HG02981 (cell line): ENCODE results near the gene LGALSL.
A peak's percentile ranks its signal among the peaks of the same experiment; 100 is the strongest.

ENCODE experiments used
- ATAC-seq: cut with Tn5 transposase; IDR thresholded peaks from one replicate; pipeline ENCODE4 v1.9.1; 2021; ENCODE audit warnings: mild to moderate bottlenecking, moderate library complexity; ENCODE audit not compliant: unreplicated experiment

The LGALSL gene

GRCh38 chr2:64453770-64454385 is at the start of gene LGALSL:
Gene LGALSL, plus strand, starts transcription at chr2:64454162. Its CDS starts 384 bp downstream, at chr2:64454546.
- ATAC-seq: peak; percentile 55

DNA sequence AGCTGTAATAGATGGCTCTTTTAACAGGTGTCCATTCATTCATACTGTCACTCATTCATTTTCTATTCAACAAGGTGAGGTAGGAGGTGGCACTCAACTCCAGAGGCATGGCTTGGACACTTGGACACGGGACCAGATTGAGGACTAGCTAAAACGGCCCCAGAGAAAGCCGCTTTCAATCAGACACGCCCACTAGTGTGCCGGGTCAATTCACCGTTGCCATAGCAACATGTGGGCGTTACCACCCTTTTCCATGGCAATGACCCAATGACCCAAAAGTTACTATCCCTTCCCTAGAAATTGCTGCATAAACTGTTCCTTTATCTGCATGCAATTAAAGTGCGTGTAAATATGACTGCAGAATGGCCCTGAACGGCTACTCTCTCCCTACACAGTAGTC is 49.2 kb upstream of the LGALSL start:
- no peak for ATAC-seq

DNA sequence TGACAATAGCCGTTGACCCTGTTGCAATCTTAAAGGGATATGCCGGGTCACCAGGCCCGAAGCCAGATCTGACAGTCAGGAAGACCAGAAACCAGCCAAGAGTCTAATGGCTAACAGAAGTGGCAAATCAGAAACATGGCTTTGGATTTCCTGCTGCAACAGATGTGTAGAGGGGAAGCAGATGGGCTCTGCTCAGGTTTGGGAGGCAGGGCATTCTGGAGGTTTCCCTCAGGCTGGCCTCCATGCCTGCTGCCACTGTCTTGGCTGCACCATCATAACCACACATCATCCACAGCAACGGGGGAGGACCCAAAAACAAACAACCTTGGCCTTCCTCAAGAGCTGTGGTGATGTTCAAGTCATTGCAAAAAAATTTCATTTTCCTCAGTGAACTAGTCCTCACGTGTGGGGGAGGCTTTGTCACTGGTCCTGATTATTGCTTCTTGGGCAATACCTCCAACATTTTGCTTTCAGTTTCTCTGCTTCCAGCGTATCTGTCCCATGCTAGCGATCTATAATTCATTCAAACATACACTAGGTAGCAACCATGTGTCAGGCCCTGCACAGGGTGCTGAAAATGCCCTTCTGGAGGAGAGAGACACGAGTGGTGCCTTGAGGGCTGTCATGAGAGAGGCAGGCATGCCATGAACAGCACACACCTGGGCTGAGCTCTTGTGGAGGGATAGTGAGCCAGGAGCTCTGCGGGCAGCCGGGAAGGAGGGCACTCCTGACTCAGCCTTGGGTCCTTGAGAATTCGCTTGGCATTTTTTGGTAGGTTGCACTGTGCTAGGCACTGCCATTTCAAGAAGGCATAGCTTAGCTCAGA is 48.2 kb upstream of the LGALSL start:
- no peak for ATAC-seq

- no peak for ATAC-seq
These were observed 47.6 kb upstream of the LGALSL start for GRCh38 chr2:64406407-64406774.

GRCh38 chr2:64408031-64408430 is 45.9 kb upstream of the LGALSL start:
- ATAC-seq: no peak

DNA sequence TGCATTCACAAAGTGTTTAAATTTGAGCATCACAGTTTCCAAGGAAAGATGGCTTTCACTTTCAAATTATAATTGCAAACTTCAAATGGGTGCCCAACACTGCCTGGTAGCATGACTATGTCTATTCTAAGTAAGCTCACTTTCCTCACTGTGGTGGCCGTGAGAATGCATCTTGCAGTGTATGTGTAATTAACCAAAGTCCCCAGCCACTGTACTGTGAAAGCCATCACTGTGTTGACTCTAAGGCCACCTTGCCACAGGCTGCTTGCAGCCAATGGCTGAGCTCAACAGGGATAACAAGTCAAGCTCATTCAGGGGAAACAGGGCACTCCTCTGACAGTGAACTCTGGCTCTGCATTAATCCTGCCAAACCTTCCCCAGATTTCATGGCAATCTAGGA is 43.3 kb upstream of the LGALSL start:
- no peak for ATAC-seq

GRCh38 chr2:64412671-64413070 is 41.3 kb upstream of the LGALSL start:
- no peak for ATAC-seq

- no peak for ATAC-seq
These were observed 39.1 kb upstream of the LGALSL start for GRCh38 chr2:64414736-64415435.

DNA sequence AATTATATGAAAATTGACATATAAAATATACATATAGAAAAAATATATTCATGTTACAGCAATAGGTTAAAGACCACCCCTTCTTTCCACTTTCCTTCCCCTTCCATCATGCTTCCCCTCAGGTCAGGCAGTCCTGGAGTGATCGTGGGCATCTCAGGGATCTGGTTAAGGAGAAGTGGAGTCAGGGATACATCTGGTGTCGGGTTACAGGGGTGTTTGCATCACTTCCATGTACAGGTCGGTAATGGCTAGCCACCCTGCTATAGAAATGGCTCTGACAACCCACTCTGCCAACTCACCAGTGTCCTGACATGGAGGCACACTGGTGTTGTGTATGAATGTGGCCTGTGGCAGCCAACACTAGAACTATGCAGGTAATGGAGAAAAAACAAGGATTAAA is 36.3 kb upstream of the LGALSL start:
- ATAC-seq: no peak

- no peak for ATAC-seq
These were observed 34.3 kb upstream of the LGALSL start for GRCh38 chr2:64419596-64420165.

GRCh38 chr2:64420677-64421076 is 33.3 kb upstream of the LGALSL start:
- no peak for ATAC-seq

DNA sequence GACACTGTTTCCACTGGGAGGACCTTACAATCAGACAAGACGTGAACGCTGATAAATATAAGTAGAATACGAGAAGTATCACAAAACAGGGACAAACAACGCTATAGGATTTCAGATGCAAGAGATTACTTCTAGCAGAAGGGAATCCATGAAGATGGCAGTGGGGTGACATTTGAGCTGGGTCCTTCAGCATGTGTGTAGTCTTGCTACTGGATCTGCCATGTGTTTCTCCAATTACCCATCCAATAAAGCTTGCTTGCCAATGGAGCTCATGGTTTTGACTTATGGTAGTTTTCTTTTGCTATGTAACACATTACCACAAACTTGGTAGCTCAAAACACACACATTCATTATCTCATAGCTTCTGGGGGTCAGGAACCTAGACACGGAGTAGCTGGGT is 32.8 kb upstream of the LGALSL start:
- ATAC-seq: no peak

- no peak for ATAC-seq
These were observed 31.5 kb upstream of the LGALSL start for GRCh38 chr2:64422466-64422865.

DNA sequence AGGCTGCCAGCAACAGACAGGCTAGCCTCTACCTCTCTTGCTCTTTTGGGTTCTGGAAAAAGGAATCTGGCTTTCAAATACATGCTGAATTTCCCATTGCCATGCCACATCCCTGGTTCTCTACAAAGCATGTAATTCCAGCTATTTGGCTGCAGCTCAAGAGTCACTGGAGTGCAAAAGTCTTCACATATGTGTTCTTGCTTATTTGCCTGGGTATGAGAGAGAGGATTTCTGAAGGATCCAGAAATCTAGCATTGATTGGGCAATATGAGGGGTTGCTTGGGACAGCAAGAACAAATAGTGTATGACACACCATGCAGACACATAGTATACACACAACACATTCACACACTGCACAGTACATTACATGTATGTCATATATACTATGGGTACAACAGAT is 30.7 kb upstream of the LGALSL start:
- no peak for ATAC-seq

DNA sequence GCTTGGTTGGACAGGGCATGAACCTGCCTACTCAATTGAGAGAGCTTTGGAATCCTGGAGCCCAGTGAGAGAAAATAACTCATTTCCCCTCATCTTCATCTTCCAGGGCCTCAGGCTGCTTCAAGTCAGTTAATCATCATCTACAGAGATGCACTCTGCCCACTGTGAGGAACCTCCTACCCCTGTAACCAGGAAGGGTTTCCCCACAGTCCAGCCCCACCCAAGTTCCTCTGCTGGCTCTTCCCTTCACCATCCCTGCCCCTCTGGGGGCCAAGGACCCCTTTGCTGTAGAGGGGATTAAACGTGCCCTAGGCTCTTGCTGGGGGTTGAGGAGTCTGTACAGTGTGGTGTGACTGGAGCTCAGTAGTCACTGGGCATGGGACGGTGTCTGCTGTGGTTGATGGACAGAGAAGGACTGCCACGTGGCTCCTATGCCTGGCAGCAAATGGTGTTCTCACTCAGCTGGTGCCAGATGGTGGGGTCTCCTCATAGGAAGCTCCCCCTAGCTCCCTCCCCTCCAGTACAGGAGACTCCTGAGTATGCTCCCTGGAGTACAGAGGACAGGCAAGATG is 29.5 kb upstream of the LGALSL start:
- no peak for ATAC-seq

DNA sequence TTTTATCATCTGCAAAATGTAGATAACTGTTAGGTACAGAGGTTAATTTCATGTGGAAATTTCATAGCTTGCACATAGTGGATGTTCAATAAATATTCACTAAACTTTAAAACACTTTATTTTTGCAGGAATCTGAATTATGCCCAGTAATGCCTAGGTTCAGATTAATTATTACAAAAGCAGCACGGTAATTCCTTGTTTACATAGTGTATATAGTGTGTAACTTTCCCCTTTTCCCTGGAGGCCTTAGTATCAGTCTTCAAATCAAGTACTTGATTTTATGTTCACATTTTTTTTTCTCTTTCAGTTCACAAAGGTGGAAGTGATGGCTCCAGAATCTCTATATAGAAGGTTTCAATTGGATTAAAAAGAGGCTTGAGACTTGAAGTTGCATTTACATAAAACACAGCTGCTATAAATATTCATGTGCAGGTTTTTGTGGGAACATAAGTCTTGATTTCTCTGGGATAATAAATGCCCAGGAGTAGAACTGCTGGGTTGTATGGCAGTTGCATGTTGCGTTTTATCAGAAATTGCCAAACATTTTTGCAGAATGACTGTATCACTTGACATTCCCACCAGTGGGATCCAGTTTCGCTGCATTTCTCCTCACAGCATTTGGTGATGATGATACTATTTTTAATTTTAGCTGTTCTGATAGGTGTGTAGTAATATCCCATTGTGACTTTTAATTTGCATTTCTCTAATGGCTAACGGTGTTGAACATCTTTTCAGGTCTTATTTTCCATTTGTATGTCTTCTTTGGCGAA is 27.6 kb upstream of the LGALSL start:
- no peak for ATAC-seq

DNA sequence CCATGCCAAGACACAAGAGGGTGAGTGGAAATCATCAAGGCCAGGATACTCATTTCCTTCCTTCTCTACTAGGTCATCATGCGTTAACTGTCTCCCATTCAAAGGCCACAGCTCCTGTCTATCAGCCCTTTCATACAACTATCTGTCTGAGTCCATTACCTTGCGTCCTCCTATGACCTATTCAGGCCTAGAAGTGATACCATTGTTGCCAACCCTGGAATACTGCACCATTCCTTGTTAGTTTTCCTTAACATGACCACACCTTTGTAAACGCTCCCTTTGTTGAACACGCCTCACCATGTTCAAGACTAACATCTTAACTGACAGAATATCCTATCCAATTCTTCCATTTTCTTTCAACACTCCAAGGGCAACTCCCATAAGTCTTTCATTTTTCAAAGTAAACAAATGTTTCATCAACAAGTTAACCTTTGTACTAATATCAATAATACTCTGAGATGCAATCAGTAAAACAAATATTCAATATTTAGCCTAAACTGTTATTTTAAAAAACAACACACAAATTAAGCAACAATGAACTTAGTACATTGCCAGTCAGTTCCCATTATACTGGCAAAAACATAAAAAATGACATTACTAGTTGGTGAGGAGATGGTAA is 19.8 kb upstream of the LGALSL start:
- ATAC-seq: no peak

- no peak for ATAC-seq
These were observed 16.1 kb upstream of the LGALSL start for GRCh38 chr2:64437883-64438282.

GRCh38 chr2:64439194-64439593 is 14.8 kb upstream of the LGALSL start:
- no peak for ATAC-seq

- ATAC-seq: no peak
These were observed 13.1 kb upstream of the LGALSL start for GRCh38 chr2:64440843-64441242.
